Stimulated activated CD4-positive, alpha-beta T cell treated with anti-CD3 and anti-CD28 coated beads, Interleukin-12 subunit alpha, Interleukin-12 subunit beta, amount 100 ng/mL, for 48 hours (primary cell): ENCODE measurements around the gene CAPN14.

Experiments
- DNase-seq, 3 donors: peaks; one replicate each; pipeline ENCODE4 v3.0.0-alpha.2; 2020; ENCODE audit warnings: low read depth in 2 of 3, low spot score in 1 of 3

The CAPN14 gene

GRCh38 chr2:31217465-31218200 is at the start of gene CAPN14:
TSS of gene CAPN14 (minus strand) at chr2:31217515. CDS start at chr2:31205447, 12,068 bp downstream.
- DNase-seq = no peak

GRCh38 chr2:31266804-31267203 is 49.5 kb upstream of the CAPN14 start:
- no peak for DNase-seq

- no peak for DNase-seq
These were observed 47.9 kb upstream of the CAPN14 start for GRCh38 chr2:31265234-31265633.

- DNase-seq = no peak
These were observed 46.4 kb upstream of the CAPN14 start for GRCh38 chr2:31263636-31264190.

GRCh38 chr2:31260870-31261269 is 43.6 kb upstream of the CAPN14 start:
- DNase-seq = no peak

GRCh38 chr2:31259075-31259474 is 41.8 kb upstream of the CAPN14 start:
- DNase-seq = no peak

GRCh38 chr2:31258351-31258750 is 41.0 kb upstream of the CAPN14 start:
- no peak for DNase-seq

- DNase-seq = no peak
These were observed 39.5 kb upstream of the CAPN14 start for GRCh38 chr2:31256611-31257382.

GRCh38 chr2:31255911-31256571 is 38.7 kb upstream of the CAPN14 start:
- no peak for DNase-seq

GRCh38 chr2:31254237-31255203 is 37.2 kb upstream of the CAPN14 start:
- no peak for DNase-seq

- no peak for DNase-seq
These were observed 36.2 kb upstream of the CAPN14 start for GRCh38 chr2:31253356-31254131.

GRCh38 chr2:31251851-31252250 is 34.5 kb upstream of the CAPN14 start:
- no peak for DNase-seq

GRCh38 chr2:31251018-31251417 is 33.7 kb upstream of the CAPN14 start:
- no peak for DNase-seq

GRCh38 chr2:31249009-31249690 is 31.8 kb upstream of the CAPN14 start:
- no peak for DNase-seq

GRCh38 chr2:31248139-31248538 is 30.8 kb upstream of the CAPN14 start:
- no peak for DNase-seq

- no peak for DNase-seq
These were observed 30.4 kb upstream of the CAPN14 start for GRCh38 chr2:31247711-31248110.

- no peak for DNase-seq
These were observed 29.0 kb upstream of the CAPN14 start for GRCh38 chr2:31246184-31246852.

- no peak for DNase-seq
These were observed 26.8 kb upstream of the CAPN14 start for GRCh38 chr2:31244101-31244500.

- no peak for DNase-seq
These were observed 25.7 kb upstream of the CAPN14 start for GRCh38 chr2:31243053-31243452.
